ENCODE measurements around the gene CDH13. TPM values are rescaled to one million over a fixed set of nuclear protein-coding genes. Genes with fewer than 3 reads are reported as not detected.

The CDH13 gene
- total and polyA plus RNA-seq, 2 of the 8 experiments (the other 6 are each of a cell fraction or from before 2014, with no cell fraction given), result 2.3 to 2.4 TPM

DNA sequence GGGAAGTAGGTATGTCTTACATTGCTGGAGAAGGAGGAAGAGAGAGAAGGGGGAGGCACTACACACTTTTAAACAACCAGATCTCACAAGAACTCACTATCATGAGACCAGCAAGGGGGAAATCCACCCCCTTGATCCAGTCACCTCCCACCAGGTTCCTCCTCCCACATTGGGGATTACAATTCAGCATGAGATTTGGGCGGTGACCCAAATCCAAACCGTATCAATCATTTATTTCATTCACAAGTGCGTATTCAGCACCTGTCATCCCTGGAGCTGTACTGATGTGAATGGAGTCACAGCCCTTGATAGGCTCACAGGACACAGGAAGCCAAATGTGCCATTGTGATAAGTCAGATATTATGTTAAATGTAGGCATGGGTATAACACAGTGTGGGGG is 952.7 kb downstream of the CDH13 start:
- no peaks in the 10 kb centered on the region for H4K20me1 ChIP-seq (replicated peaks in 1 of 2; ENCODE audit: control insufficient read depth in 1 of 2, insufficient read depth in 2 of 2, low read length in 2 of 2)
- H3K4me3 ChIP-seq (ENCODE audit: extremely low read depth in 1 of 4, insufficient read depth in 2 of 4, low read depth in 3 of 4, low read length in 4 of 4), result no peak overlapping the region
- no peak overlapping the region for H3K23ac ChIP-seq (ENCODE audit: insufficient read length)
- H3K36me3 ChIP-seq (ENCODE audit: control insufficient read depth in 2 of 4, insufficient read depth in 4 of 4, low read length in 3 of 4), result no peaks in the 10 kb centered on the region
- CTCF ChIA-PET (ENCODE audit: partially characterized antibody), result no interaction called here
- no peak overlapping the region for H2BK5ac ChIP-seq (ENCODE audit: low read depth, low read length)
- no peak overlapping the region for H4K5ac ChIP-seq (ENCODE audit: insufficient read length, low read depth, low read length)
- H2AK5ac ChIP-seq (ENCODE audit: low read depth, low read length), result no peak overlapping the region
- DNase-seq (ENCODE audit: low read depth in 1 of 2, low spot score in 2 of 2) (no peak), FAIRE-seq (no peak)
- no peak overlapping the region for H4K8ac ChIP-seq (ENCODE audit: extremely low read depth, insufficient read depth, low read length)
- no peak overlapping the region for H3K9ac ChIP-seq (replicated peaks in 1 of 4; ENCODE audit: extremely low read depth in 1 of 4, low read depth in 3 of 4, low read length in 3 of 4)
- no peaks in the 10 kb centered on the region for H3K79me2 ChIP-seq (ENCODE audit: control insufficient read depth in 1 of 2, insufficient read depth in 2 of 2, low read length in 2 of 2)
- no peaks in the 10 kb centered on the region for H3K27me3 ChIP-seq (replicated peaks in 1 of 4; ENCODE audit: control insufficient read depth in 3 of 4, extremely low read depth in 1 of 4, insufficient read depth in 3 of 4, low read length in 3 of 4)
- H3K56ac ChIP-seq (replicated peaks; ENCODE audit: insufficient read length, low read depth, low read length), result no peak overlapping the region
- TF ChIP-seq CTBP2 (IDR thresholded peaks at IDR 0.05; ENCODE audit: borderline replicate concordance, insufficient read depth, insufficient read length, low read length) (no peak), KDM4A (IDR thresholded peaks at IDR 0.05; ENCODE audit: low read depth, low read length, severe bottlenecking) (no peak), CHD2 (IDR thresholded peaks at IDR 0.05; ENCODE audit: low read length) (no peak), RNF2 (IDR thresholded peaks at IDR 0.05; ENCODE audit: borderline replicate concordance, low read depth, low read length, missing control alignments, poor library complexity, severe bottlenecking) (no peak), SP4 (IDR thresholded peaks at IDR 0.05; ENCODE audit: low read length) (no peak), YY1 (IDR thresholded peaks at IDR 0.05; ENCODE audit: low read depth, low read length) (no peak), RFX5 (IDR thresholded peaks at IDR 0.05; ENCODE audit: borderline replicate concordance, low read depth, low read length) (no peak)
- no peaks in the 10 kb centered on the region for H3K23me2 ChIP-seq (ENCODE audit: low read depth, low read length)
- H3K9me3 ChIP-seq (ENCODE audit: insufficient read depth in 2 of 2, low read depth in 1 of 2, low read length in 1 of 2), result no peaks in the 10 kb centered on the region
- H3K79me1 ChIP-seq (ENCODE audit: low read depth, low read length), result no peaks in the 10 kb centered on the region; the same call in 1 of the 2 replicates
- H3K14ac ChIP-seq (ENCODE audit: insufficient read length), result no peak overlapping the region
- no peak overlapping the region for H3K4me2 ChIP-seq (ENCODE audit: insufficient read depth in 1 of 2, low read depth in 2 of 2, low read length in 2 of 2)
- no peak overlapping the region for H2BK120ac ChIP-seq (replicated peaks; ENCODE audit: low read depth, low read length)
- no peak overlapping the region for H3K27ac ChIP-seq (ENCODE audit: low read depth, low read length)
- no peak overlapping the region for H2AFZ ChIP-seq (ENCODE audit: low read length)
- no peak overlapping the region for H2BK15ac ChIP-seq (ENCODE audit: low read length)
- peaks cover 0 to 8% (median 3%) of the 10 kb centered on the region in 4 experiments; a peak in 5 of 7 replicates for H3K4me1 ChIP-seq (replicated peaks in 1 of 4; ENCODE audit: control insufficient read depth in 3 of 4, insufficient read depth in 4 of 4, low read length in 3 of 4)
- H3K4ac ChIP-seq (replicated peaks; ENCODE audit: insufficient read length, low read depth, low read length), result no peak overlapping the region
- POLR2A ChIA-PET (ENCODE audit: partially characterized antibody), result no interaction called here
- H4K91ac ChIP-seq (replicated peaks; ENCODE audit: insufficient read length, low read length), result no peak overlapping the region
- H2BK12ac ChIP-seq (ENCODE audit: low read depth, low read length), result no peak overlapping the region
- no peak overlapping the region for H2BK20ac ChIP-seq (ENCODE audit: low read length)
- 68% methylated on average over 3 of the region's 3 CpGs; no CpG with 5 or more reads in 1 of the 2 experiments for WGBS, 2 experiments (ENCODE audit: extremely low coverage in 1 of 2, insufficient coverage in 1 of 2, insufficient read length in 1 of 2, insufficient replicate concordance in 2 of 2, low coverage in 1 of 2, low lambda C conversion rate in 2 of 2, missing lambda C conversion rate in 1 of 2)
- H3K18ac ChIP-seq (ENCODE audit: extremely low read depth, low read length), result no peak overlapping the region
